HG02642 (cell line): ENCODE measurements around the gene GRB10.
"Not testable (repeated sequence)": the region's sequence is repeated elsewhere in the genome, so short reads cannot be mapped to it uniquely, and the experiment has no call there.

Source experiments
- ATAC-seq: cut with Tn5 transposase; IDR thresholded peaks from one replicate; pipeline ENCODE4 v1.9.1; 2021; ENCODE audit warnings: mild to moderate bottlenecking; ENCODE audit not compliant: unreplicated experiment, poor library complexity

Gene GRB10

GRCh38 chr7:50751146-50751545, 31.6 kb downstream of the GRB10 start:
- no peak for ATAC-seq

GRCh38 chr7:50749896-50750295, 32.8 kb downstream of the GRB10 start:
- ATAC-seq: no peak

- ATAC-seq: no peak
Observed at GRCh38 chr7:50748472-50748871, 34.2 kb downstream of the GRB10 start.

GRCh38 chr7:50745835-50746234, 36.9 kb downstream of the GRB10 start:
- ATAC-seq: no peak

GRCh38 chr7:50745336-50745735, 37.4 kb downstream of the GRB10 start:
- ATAC-seq: no peak

GRCh38 chr7:50743893-50744292, 38.8 kb downstream of the GRB10 start:
- ATAC-seq: no peak

- no peak for ATAC-seq
Observed at GRCh38 chr7:50743016-50743415, 39.7 kb downstream of the GRB10 start.

- no peak for ATAC-seq
Observed at GRCh38 chr7:50742401-50742800, 40.3 kb downstream of the GRB10 start.

GRCh38 chr7:50739744-50740435, 42.8 kb downstream of the GRB10 start:
- peak; percentile 73 for ATAC-seq

GRCh38 chr7:50738932-50739331, 43.8 kb downstream of the GRB10 start:
- no peak for ATAC-seq

GRCh38 chr7:50735836-50736235, 46.9 kb downstream of the GRB10 start:
- not testable (repeated sequence) for ATAC-seq

- no peak for ATAC-seq
Observed at GRCh38 chr7:50735333-50735732, 47.4 kb downstream of the GRB10 start.

- ATAC-seq: no peak
Observed at GRCh38 chr7:50734246-50734645, 48.5 kb downstream of the GRB10 start.

GRCh38 chr7:50733552-50733951, 49.1 kb downstream of the GRB10 start:
- no peak for ATAC-seq

GRCh38 chr7:50731703-50732582, 50.8 kb downstream of the GRB10 start:
- ATAC-seq: no peak

GRCh38 chr7:50730446-50731400, 52.0 kb downstream of the GRB10 start:
- ATAC-seq: no peak

GRCh38 chr7:50729962-50730361, 52.7 kb downstream of the GRB10 start:
- no peak for ATAC-seq

- no peak for ATAC-seq
Observed at GRCh38 chr7:50728184-50728583, 54.5 kb downstream of the GRB10 start.

- ATAC-seq: no peak
Observed at GRCh38 chr7:50727711-50728110, 55.0 kb downstream of the GRB10 start.

GRCh38 chr7:50727072-50727471, 55.6 kb downstream of the GRB10 start:
- ATAC-seq: no peak

GRCh38 chr7:50725774-50726173, 56.9 kb downstream of the GRB10 start:
- no peak for ATAC-seq
